IPS-NIHi11 (cell line): ENCODE results near the gene TUBGCP5.

Experiments
- DNase-seq: peaks from one replicate; pipeline ENCODE4 v3.0.0; 2012; ENCODE audit warnings: mixed read lengths, low spot score

Gene TUBGCP5

GRCh38 chr15:22978691-22979237 is 60.6 kb downstream of the TUBGCP5 start:
- no peak for DNase-seq

- DNase-seq: no peak
Observed at GRCh38 chr15:22974745-22975144, 64.6 kb downstream of the TUBGCP5 start.

GRCh38 chr15:22973987-22974386 is 65.4 kb downstream of the TUBGCP5 start:
- no peak for DNase-seq

- DNase-seq: no peak
Observed at GRCh38 chr15:22973286-22973685, 66.1 kb downstream of the TUBGCP5 start.

GRCh38 chr15:22969489-22969888 is 69.9 kb downstream of the TUBGCP5 start:
- no peak for DNase-seq

GRCh38 chr15:22968366-22968765 is 71.0 kb downstream of the TUBGCP5 start:
- DNase-seq: no peak

- no peak for DNase-seq
Observed at GRCh38 chr15:22967084-22967770, 72.1 kb downstream of the TUBGCP5 start.

- DNase-seq: no peak
Observed at GRCh38 chr15:22966321-22967083, 72.9 kb downstream of the TUBGCP5 start.

- DNase-seq: no peak
Observed at GRCh38 chr15:22963641-22964040, 75.7 kb downstream of the TUBGCP5 start.

GRCh38 chr15:22962611-22963010 is 76.8 kb downstream of the TUBGCP5 start:
- no peak for DNase-seq

GRCh38 chr15:22961762-22962161 is 77.6 kb downstream of the TUBGCP5 start:
- DNase-seq: no peak

- DNase-seq: no peak
Observed at GRCh38 chr15:22960556-22960955, 78.8 kb downstream of the TUBGCP5 start.

GRCh38 chr15:22960126-22960525 is 79.2 kb downstream of the TUBGCP5 start:
- no peak for DNase-seq

- no peak for DNase-seq
Observed at GRCh38 chr15:22959321-22960101, 79.9 kb downstream of the TUBGCP5 start.

GRCh38 chr15:22958487-22959280 is 80.7 kb downstream of the TUBGCP5 start:
- no peak for DNase-seq

- DNase-seq: no peak
Observed at GRCh38 chr15:22956978-22957260, 82.5 kb downstream of the TUBGCP5 start.

- no peak for DNase-seq
Observed at GRCh38 chr15:22956257-22956977, 83.0 kb downstream of the TUBGCP5 start.

- no peak for DNase-seq
Observed at GRCh38 chr15:22955544-22956119, 83.7 kb downstream of the TUBGCP5 start.

- DNase-seq: no peak
Observed at GRCh38 chr15:22954798-22955543, 84.4 kb downstream of the TUBGCP5 start.

GRCh38 chr15:22954326-22954725 is 85.0 kb downstream of the TUBGCP5 start:
- DNase-seq: no peak
